SK-N-SH (cell line): ENCODE data around the gene HOXB6.

Experiments used
- CTCF ChIP-seq: fragments of 200-600 bp; sonication (generic); IDR thresholded peaks from 2 replicates; pipeline ENCODE4 v1.6.1; 2017; ENCODE audit warnings: antibody characterized with exemption, mild to moderate bottlenecking, moderate library complexity
- POLR2AphosphoS5 ChIP-seq: IDR thresholded peaks from 2 replicates; pipeline ENCODE4 v1.6.1; 2012; ENCODE audit warnings: low read depth, low read length

GRCh38 chr17:48642843-48643696 is 38.3 kb upstream of the HOXB6 start:
- TF ChIP-seq POLR2AphosphoS5: no peak
- TF ChIP-seq CTCF: no peak
